Upper lobe of left lung (tissue), 6 donors: ENCODE measurements around the gene GSN. TPM values are rescaled to one million over a fixed set of nuclear protein-coding genes. Genes with fewer than 3 reads are reported as not detected.
A peak's percentile ranks its signal among the peaks of the same experiment; 100 is the strongest.

Experiments used
- ATAC-seq, 2 donors: fragments of 200-7000 bp; cut with Tn5 transposase; one replicate each; pipeline ENCODE4 v1.9.1; 2022; ENCODE audit warnings: mild to moderate bottlenecking in 2 of 2, moderate library complexity in 2 of 2; ENCODE audit not compliant: low FRiP score in 2 of 2
- DNase-seq, 2 donors: peaks; one replicate each; pipeline ENCODE4 v3.0.0-alpha.2; 2019 to 2020
- H3K27ac ChIP-seq, 4 donors: fragments of 200-600 bp; sonication (generic); one replicate each; pipeline ENCODE4 v1.5.1; 2016 to 2019
- H3K27me3 ChIP-seq, 4 donors: fragments of 200-600 bp; sonication (generic); one replicate each; pipeline ENCODE4 v1.5.1; 2017 to 2019
- H3K36me3 ChIP-seq, 4 donors: fragments of 200-600 bp; sonication (generic); one replicate each; pipeline ENCODE4 v1.5.1; 2016 to 2019
- H3K4me1 ChIP-seq, 4 donors: fragments of 200-600 bp; sonication (generic); one replicate each; pipeline ENCODE4 v1.5.1; 2018 to 2019
- H3K4me3 ChIP-seq, 4 donors: fragments of 200-600 bp; sonication (generic); one replicate each; pipeline ENCODE4 v1.5.1; 2017 to 2019; ENCODE audit warnings: mild to moderate bottlenecking in 2 of 4, moderate library complexity in 1 of 4
- H3K9me3 ChIP-seq, 4 donors: fragments of 200-600 bp; sonication (generic); one replicate each; pipeline ENCODE4 v1.5.1; 2018 to 2019
- EP300 ChIP-seq, 4 donors: sonication (generic); formaldehyde crosslinking; IDR thresholded peaks; one replicate each; pipeline ENCODE4 v1.5.1; 2017; ENCODE audit warnings: antibody characterized with exemption in 4 of 4, control low read depth in 2 of 4
- POLR2A ChIP-seq, 4 donors: fragments of 450-650 bp; IDR thresholded peaks; one replicate each; pipeline ENCODE4 v1.5.1; 2016 to 2017; ENCODE audit warnings: antibody characterized with exemption in 4 of 4, mild to moderate bottlenecking in 2 of 4
- POLR2AphosphoS5 ChIP-seq, 2 donors: sonication (generic); formaldehyde crosslinking; IDR thresholded peaks; one replicate each; pipeline ENCODE4 v1.5.1; 2017; ENCODE audit warnings: antibody characterized with exemption in 2 of 2
- WGBS, 2 donors: methylation state at CpG; one replicate each; pipeline ENCODE4 v1.1.5; 2017 to 2018; 5-methylcytosine and 5-hydroxymethylcytosine counted together
- total RNA-seq, 6 donors: library from RNA; depleted of rRNA in 4 of 6; stranded (reverse); fragments of >200 nt in 4 of 6; gene quantifications; one replicate each; pipeline versions ENCODE4 v1.1.0 to v1.2.1, GENCODE V29; 2016 to 2021
- TF ChIP-seq, protein P1 (sequence below), 6 experiments: fragments of 450-650 bp in 4 of 6; fragments of 200-600 bp in 2 of 6; sonication (generic) in 2 of 6; IDR thresholded peaks; one replicate each; pipeline ENCODE4 v1.5.1; 2016 to 2019; ENCODE audit warnings: antibody characterized with exemption in 6 of 6
- donor health status: DM: no; HTN: no; CAD: no; lungs with moderate emphysema.
- donor health status: DM: no; HTN: yes; CAD: no; lungs with severe emphysema.

GSN gene
- total RNA-seq, 6 donors from 2014 or later, result 217 to 935 (median 648) TPM

DNA sequence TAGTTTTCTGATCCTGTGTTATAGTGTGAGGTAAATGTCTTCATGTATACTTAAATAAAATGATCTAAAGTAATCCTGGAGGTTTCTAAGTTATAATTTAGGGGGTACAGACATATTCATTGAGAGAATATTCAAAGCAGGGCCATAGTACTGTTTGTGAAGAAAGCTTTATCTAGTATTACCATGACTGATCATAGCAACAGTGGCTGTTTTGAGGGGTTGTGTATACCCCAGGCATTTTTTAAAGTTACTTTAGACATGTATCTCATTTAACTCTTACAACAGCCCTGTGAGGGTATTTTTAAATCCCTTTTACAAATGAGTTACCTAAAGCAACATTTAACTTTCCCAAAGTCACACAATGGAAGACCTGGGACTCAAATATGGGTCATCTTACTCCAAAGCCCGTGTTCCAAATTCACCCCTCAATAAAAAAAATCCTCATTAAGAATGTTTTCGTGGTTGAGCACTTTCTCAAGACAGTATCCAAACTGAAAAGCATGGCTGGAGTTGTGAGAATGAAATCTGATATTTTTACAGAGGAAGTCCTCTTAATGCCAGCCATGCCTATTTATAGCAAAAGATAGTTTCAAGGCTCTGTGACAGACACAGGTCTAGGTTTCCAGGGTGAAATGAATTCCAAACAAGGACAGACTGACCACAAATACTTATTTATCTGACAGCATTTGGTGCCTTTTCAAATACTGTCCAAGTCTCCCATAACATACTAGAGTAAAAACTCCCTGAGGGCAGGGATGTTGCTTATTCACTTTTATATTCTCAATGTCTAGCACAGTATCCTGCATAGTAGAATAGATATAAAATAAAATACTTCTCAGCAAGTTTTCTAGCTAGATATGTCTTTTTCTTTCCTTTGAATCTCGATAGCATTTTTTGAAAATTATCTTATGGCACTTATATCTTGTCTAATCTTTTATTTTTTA, 91.7 kb downstream of the GSN start:
- H3K27me3 ChIP-seq, result no peaks in the 10 kb centered on the region
- H3K4me1 ChIP-seq, result peaks cover 91 to 97% (median 94%) of the 10 kb centered on the region in 4 donors
- no peak for DNase-seq
- WGBS, 2 donors, result 60 to 75% methylated on average over 3 of the region's 3 CpGs
- TF ChIP-seq EP300 (IDR thresholded peaks at IDR 0.05), result no peak
- TF ChIP-seq POLR2A (IDR thresholded peaks at IDR 0.05), result no peak
- TF ChIP-seq, protein P1, sequence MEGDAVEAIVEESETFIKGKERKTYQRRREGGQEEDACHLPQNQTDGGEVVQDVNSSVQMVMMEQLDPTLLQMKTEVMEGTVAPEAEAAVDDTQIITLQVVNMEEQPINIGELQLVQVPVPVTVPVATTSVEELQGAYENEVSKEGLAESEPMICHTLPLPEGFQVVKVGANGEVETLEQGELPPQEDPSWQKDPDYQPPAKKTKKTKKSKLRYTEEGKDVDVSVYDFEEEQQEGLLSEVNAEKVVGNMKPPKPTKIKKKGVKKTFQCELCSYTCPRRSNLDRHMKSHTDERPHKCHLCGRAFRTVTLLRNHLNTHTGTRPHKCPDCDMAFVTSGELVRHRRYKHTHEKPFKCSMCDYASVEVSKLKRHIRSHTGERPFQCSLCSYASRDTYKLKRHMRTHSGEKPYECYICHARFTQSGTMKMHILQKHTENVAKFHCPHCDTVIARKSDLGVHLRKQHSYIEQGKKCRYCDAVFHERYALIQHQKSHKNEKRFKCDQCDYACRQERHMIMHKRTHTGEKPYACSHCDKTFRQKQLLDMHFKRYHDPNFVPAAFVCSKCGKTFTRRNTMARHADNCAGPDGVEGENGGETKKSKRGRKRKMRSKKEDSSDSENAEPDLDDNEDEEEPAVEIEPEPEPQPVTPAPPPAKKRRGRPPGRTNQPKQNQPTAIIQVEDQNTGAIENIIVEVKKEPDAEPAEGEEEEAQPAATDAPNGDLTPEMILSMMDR (IDR thresholded peaks at IDR 0.05), result no peak
- no peak for TF ChIP-seq POLR2AphosphoS5 (IDR thresholded peaks at IDR 0.05)
- H3K36me3 ChIP-seq, result peaks cover 0 to 20% (median 9%) of the 10 kb centered on the region in 4 donors
- ATAC-seq, result no peak
- no peak overlapping the region for H3K4me3 ChIP-seq
- peak overlapping the region; percentile 56 to 96 (median 82) for H3K27ac ChIP-seq
- no peaks in the 10 kb centered on the region for H3K9me3 ChIP-seq

DNA sequence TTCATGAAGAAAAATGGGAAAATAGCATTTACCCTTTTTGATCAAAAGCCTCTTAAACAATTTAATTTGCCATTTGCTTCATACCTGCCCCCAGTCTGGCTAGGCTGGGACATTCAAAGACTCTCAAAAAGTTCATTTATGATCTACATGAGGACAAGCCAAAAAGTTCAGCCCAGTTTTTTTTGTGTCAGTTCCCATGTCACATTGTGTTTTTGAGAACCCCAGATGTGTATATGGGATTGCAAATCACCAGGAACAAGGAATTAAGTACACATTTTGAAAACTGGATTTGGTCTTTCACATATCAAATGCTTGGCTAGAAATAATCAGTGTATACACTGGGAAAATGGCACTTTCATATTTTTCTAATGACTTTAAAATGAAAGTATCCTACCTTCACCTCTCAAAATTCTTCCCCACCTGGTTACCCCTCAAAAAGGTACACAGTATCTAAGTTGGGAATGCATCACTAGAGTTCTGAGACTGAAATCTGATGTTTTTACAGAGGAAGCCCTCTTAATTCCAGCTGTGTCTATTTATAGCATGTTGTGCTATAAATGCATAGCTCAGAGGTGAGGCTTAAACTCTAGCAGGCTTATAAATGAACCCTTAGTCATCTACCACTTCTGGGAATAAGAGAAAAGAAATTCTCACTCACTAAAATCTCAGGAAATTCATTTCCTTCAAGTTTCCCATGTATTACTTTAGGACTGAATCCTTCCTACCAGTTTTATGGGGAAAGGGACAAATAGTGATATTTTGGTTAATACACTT, 92.8 kb downstream of the GSN start:
- no peak overlapping the region for H3K4me3 ChIP-seq
- peak overlapping the region; percentile 50 to 99 (median 95) for H3K27ac ChIP-seq
- H3K4me1 ChIP-seq, result peaks cover 88 to 98% (median 94%) of the 10 kb centered on the region in 4 donors
- TF ChIP-seq POLR2A (IDR thresholded peaks at IDR 0.05) (no peak), POLR2AphosphoS5 (IDR thresholded peaks at IDR 0.05) (no peak), EP300 (IDR thresholded peaks at IDR 0.05) (no peak)
- TF ChIP-seq, protein P1 (IDR thresholded peaks at IDR 0.05), result no peak
- no peak for ATAC-seq
- no peaks in the 10 kb centered on the region for H3K27me3 ChIP-seq
- H3K36me3 ChIP-seq, result peaks cover 0 to 12% (median 4%) of the 10 kb centered on the region in 4 donors
- no peaks in the 10 kb centered on the region for H3K9me3 ChIP-seq
- DNase-seq, result no peak

DNA sequence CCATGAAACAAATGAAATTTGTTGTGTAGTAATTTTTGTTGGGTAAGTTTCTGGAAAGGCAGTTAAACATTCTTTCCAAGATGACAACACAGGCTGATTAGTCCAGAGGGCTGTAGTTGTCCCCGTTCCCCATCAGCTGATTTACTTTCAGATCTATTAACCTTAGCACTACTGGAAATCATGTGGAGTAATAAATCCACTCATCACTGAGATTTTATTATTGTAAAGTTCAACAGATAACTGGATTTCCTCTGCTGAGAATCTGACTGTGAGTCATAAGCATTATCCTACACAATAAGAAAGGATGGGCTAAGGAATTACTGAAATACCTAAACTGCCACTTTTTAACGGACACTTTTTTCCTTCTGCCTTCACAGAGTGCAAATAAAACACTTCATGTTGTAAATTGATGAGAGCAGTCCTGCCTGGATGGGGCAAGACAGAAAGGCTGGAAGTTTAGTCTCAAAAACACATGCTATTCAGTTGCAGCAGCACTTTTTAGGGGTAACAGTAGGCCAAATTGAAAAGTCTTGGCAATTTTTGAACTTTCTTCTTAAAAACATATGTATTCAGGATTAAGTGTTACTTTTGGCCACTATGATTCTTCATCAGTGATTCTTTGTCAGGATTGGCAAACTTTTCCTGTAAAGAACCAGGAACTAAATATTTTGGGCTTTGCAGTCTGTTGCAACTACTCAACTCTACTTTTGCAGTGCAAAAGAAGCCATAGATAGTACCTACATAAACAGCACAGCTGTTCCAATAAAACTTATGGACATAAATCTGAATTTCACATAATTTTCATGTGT, 95.1 kb downstream of the GSN start:
- no peaks in the 10 kb centered on the region for H3K9me3 ChIP-seq
- H3K36me3 ChIP-seq, result peaks cover 0 to 19% (median 0%) of the 10 kb centered on the region in 4 donors
- H3K4me1 ChIP-seq, result peaks cover 89 to 99% (median 94%) of the 10 kb centered on the region in 4 donors
- peak overlapping the region in 2 of 4 donors; percentile 1 to 11 for H3K4me3 ChIP-seq
- DNase-seq (no peak), ATAC-seq (peak in 1 of 2 donors; percentile 76)
- H3K27me3 ChIP-seq, result no peaks in the 10 kb centered on the region
- H3K27ac ChIP-seq, result peak overlapping the region; percentile 56 to 99 (median 95)
- 7 to 10% methylated on average over 2 of the region's 2 CpGs for WGBS, 2 donors
- TF ChIP-seq POLR2AphosphoS5 (IDR thresholded peaks at IDR 0.05), result peak in 1 of 2 donors; percentile 29
- TF ChIP-seq EP300 (IDR thresholded peaks at IDR 0.05), result peak in 2 of 4 donors; percentile 4 to 83
- TF ChIP-seq, protein P1 (IDR thresholded peaks at IDR 0.05), result no peak
- no peak for TF ChIP-seq POLR2A (IDR thresholded peaks at IDR 0.05)

DNA sequence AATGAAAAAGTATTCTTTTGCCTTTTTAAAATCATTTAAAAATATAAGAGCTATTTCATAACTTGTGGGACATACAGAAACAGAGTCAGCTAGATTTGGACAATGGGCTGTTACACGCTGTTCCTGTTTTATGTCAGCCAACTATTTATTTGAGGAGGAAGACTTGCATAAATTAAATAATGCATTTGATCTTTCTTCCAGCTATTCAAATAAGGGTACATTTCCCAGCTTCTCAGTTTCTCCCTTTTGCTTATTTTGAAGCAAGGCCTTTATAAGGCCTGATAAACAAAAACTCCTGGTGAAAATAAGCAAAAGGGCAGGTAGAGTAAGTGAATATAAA, 95.6 kb downstream of the GSN start:
- Histone ChIP-seq H3K9me3 (no peaks in the 10 kb centered on the region), H3K27ac (peak overlapping the region; percentile 56 to 99 (median 95)), H3K36me3 (peaks cover 0 to 16% (median 0%) of the 10 kb centered on the region in 4 donors), H3K4me1 (peaks cover 87 to 97% (median 90%) of the 10 kb centered on the region in 4 donors), H3K27me3 (no peaks in the 10 kb centered on the region), H3K4me3 (peak overlapping the region in 2 of 4 donors; percentile 1 to 11)
- TF ChIP-seq POLR2AphosphoS5 (IDR thresholded peaks at IDR 0.05), result no peak
- TF ChIP-seq POLR2A (IDR thresholded peaks at IDR 0.05), result no peak
- TF ChIP-seq, protein P1 (IDR thresholded peaks at IDR 0.05), result no peak
- no peak for TF ChIP-seq EP300 (IDR thresholded peaks at IDR 0.05)
- WGBS, 2 donors, result 4 to 13% methylated on average over 1 of the region's 1 CpG
- ATAC-seq, result peak in 1 of 2 donors; percentile 13
- DNase-seq, result no peak
